Stimulated activated naive B cell treated with anti-CD40 and anti-IgM and Interleukin-4, amounts not matched to agents 10 μg/mL and 1 μg/mL and 100 μg/mL, for 72 hours (primary cell): ENCODE results near the gene CEP192.
A peak's percentile ranks its signal among the peaks of the same experiment; 100 is the strongest.

Source experiments
- ATAC-seq, 2 donors: fragments of 150-1000 bp; cut with Tn5 transposase; replicated peaks; 2 replicates each; pipeline ENCODE4 v1.10.0; 2021; ENCODE audit warnings: moderate library complexity in 1 of 2
- DNase-seq: peaks from one replicate; pipeline ENCODE4 v3.0.0; 2021
- H3K27ac Mint-ChIP-seq: one replicate; pipeline ENCODE4 v1.8.0; 2022; ENCODE audit warnings: mild to moderate bottlenecking, mixed read lengths
- H3K27me3 Mint-ChIP-seq, 2 donors: one replicate each; pipeline ENCODE4 v1.8.0; 2022; ENCODE audit warnings: mixed read lengths in 2 of 2
- H3K36me3 Mint-ChIP-seq, 2 donors: one replicate each; pipeline ENCODE4 v1.8.0; 2022; ENCODE audit warnings: mixed read lengths in 2 of 2, mild to moderate bottlenecking in 1 of 2
- H3K4me1 Mint-ChIP-seq, 2 donors: one replicate each; pipeline ENCODE4 v1.8.0; 2022; ENCODE audit warnings: mixed read lengths in 2 of 2, mild to moderate bottlenecking in 1 of 2
- H3K4me3 Mint-ChIP-seq, 2 donors: one replicate each; pipeline ENCODE4 v1.8.0; 2022; ENCODE audit warnings: mild to moderate bottlenecking in 2 of 2, mixed read lengths in 2 of 2, moderate library complexity in 1 of 2
- H3K9me3 Mint-ChIP-seq, 2 donors: one replicate each; pipeline ENCODE4 v1.8.0; 2022; ENCODE audit warnings: mixed read lengths in 2 of 2, mild to moderate bottlenecking in 1 of 2

The CEP192 gene

DNA sequence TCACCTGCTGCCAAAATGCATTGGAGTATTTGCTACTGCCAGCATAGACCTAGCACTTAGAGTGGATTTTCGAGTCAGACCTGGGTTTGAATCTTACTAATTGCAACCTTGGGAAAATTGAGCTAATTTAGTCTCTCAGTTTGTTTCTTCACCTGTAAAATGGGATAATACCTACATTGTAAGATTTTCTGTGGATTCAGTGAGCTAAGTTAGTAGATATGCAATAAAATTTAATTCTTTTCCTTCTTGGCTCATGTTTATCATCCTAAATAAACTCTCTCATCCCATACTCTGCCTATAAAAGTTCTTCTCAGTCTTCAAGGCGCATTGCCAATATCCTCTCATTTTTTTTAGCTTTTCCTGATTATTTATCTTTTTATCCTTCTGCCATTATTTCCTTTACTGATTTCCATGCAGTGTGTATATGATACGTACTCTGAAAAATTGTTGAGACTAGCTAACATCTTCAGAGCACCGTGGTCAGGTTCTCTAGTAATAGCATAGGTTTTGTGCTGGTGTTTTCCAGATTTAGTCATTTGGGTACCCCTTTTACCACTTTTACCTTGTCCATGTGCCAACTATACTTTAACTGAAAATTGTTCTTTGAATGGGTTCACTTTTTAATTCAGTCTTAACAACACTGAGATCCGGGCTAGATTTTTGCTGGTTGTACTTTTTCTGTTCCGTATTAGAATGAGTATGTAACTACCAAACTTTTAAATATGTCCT lies 7.3 kb downstream of the CEP192 start:
- Mint-ChIP-seq H3K4me3 (peak overlapping the region in 1 of 2 donors; percentile 4), H3K27me3 (no peaks in the 10 kb centered on the region), H3K9me3 (no peaks in the 10 kb centered on the region), H3K27ac (no peak overlapping the region), H3K36me3 (no peaks in the 10 kb centered on the region), H3K4me1 (peaks cover 7 to 13% of the 10 kb centered on the region in 2 donors)
- DNase-seq = no peak
- peak; percentile 69 to 91 for ATAC-seq

DNA sequence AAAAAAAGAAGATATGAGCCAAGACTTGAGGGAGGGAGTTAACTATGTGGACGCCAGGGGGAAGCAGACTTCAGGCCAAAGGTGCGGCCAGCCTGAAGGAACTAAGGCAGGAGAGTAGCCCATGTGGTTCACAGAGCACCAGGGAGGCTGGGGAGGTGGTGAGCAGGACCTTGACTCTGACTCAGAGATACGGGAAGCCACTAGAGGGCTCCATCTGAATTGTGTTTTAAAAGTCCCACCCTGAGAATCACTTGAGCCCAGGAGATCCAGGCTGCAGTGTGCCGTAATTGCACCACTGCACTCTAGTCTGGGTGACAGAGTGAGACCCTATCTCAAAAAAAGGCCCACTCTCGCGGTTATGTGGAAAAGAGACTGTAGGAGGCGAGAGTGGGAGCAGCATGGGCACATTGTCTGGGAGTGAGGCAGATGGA lies 12.3 kb downstream of the CEP192 start:
- Mint-ChIP-seq H3K36me3 (peaks cover 0 to 13% of the 10 kb centered on the region in 2 donors), H3K4me1 (peaks cover 5 to 18% of the 10 kb centered on the region in 2 donors), H3K27me3 (no peaks in the 10 kb centered on the region), H3K27ac (no peak overlapping the region), H3K9me3 (no peaks in the 10 kb centered on the region), H3K4me3 (no peak overlapping the region)
- DNase-seq (no peak), ATAC-seq (peak; percentile 66 to 76)

GRCh38 chr18:13004396-13004795 lies 13.2 kb downstream of the CEP192 start:
- Mint-ChIP-seq H3K36me3 (peaks cover 5 to 18% of the 10 kb centered on the region in 2 donors), H3K27me3 (no peaks in the 10 kb centered on the region), H3K9me3 (no peaks in the 10 kb centered on the region), H3K4me1 (peaks cover 2 to 14% of the 10 kb centered on the region in 2 donors), H3K4me3 (no peak overlapping the region), H3K27ac (no peak overlapping the region)
- ATAC-seq (no peak), DNase-seq (no peak)

GRCh38 chr18:13005289-13005688 lies 14.1 kb downstream of the CEP192 start:
- DNase-seq (no peak), ATAC-seq (no peak)
- Mint-ChIP-seq H3K36me3 (peaks cover 9 to 23% of the 10 kb centered on the region in 2 donors), H3K27me3 (no peaks in the 10 kb centered on the region), H3K9me3 (no peaks in the 10 kb centered on the region), H3K4me3 (no peak overlapping the region), H3K4me1 (peaks cover 2 to 14% of the 10 kb centered on the region in 2 donors), H3K27ac (no peak overlapping the region)

GRCh38 chr18:13006531-13007247 lies 15.5 kb downstream of the CEP192 start:
- H3K27ac Mint-ChIP-seq = peak overlapping the region; percentile 42
- peaks cover 10 to 23% of the 10 kb centered on the region in 2 donors for H3K36me3 Mint-ChIP-seq
- ATAC-seq (no peak), DNase-seq (no peak)
- no peaks in the 10 kb centered on the region for H3K9me3 Mint-ChIP-seq
- H3K4me3 Mint-ChIP-seq = no peak overlapping the region
- H3K27me3 Mint-ChIP-seq = no peaks in the 10 kb centered on the region
- peaks cover 2 to 14% of the 10 kb centered on the region in 2 donors for H3K4me1 Mint-ChIP-seq

- H3K9me3 Mint-ChIP-seq = no peaks in the 10 kb centered on the region
- H3K36me3 Mint-ChIP-seq = peaks cover 13 to 26% of the 10 kb centered on the region in 2 donors
- H3K4me1 Mint-ChIP-seq = peaks cover 2 to 14% of the 10 kb centered on the region in 2 donors
- peak overlapping the region; percentile 42 for H3K27ac Mint-ChIP-seq
- DNase-seq (no peak), ATAC-seq (no peak)
- no peaks in the 10 kb centered on the region for H3K27me3 Mint-ChIP-seq
- no peak overlapping the region for H3K4me3 Mint-ChIP-seq
Observed at GRCh38 chr18:13007248-13007560, 16.0 kb downstream of the CEP192 start.

DNA sequence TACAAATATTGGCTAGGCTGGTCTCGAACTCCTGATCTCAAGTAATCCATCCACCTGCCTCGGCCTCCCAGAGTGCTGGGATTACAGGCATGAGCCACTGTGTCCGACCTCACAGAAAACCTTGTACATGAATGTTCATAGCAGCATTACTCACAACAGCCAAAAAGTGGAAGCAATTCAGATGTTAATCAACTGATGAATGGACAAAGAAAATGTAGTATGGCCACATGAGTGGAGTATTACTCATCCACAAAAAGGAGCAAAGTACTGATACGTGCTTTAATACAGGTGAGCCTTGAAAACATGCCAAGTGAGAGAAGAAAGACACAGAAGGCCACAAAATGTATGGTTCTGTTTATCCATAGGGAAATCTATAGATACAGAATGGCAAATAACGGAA lies 20.6 kb downstream of the CEP192 start:
- Mint-ChIP-seq H3K27me3 (no peaks in the 10 kb centered on the region), H3K4me1 (peaks cover 0 to 9% of the 10 kb centered on the region in 2 donors), H3K4me3 (no peak overlapping the region), H3K36me3 (peaks cover 33 to 46% of the 10 kb centered on the region in 2 donors), H3K27ac (no peak overlapping the region), H3K9me3 (no peaks in the 10 kb centered on the region)
- ATAC-seq = no peak
- DNase-seq = no peak

GRCh38 chr18:13014232-13014631 lies 23.1 kb downstream of the CEP192 start:
- Mint-ChIP-seq H3K36me3 (peaks cover 30 to 55% of the 10 kb centered on the region in 2 donors), H3K27ac (no peak overlapping the region), H3K4me3 (no peak overlapping the region), H3K9me3 (no peaks in the 10 kb centered on the region), H3K4me1 (no peaks in the 10 kb centered on the region), H3K27me3 (no peaks in the 10 kb centered on the region)
- DNase-seq (no peak), ATAC-seq (no peak)

- Mint-ChIP-seq H3K36me3 (peaks cover 26 to 49% of the 10 kb centered on the region in 2 donors), H3K4me3 (no peak overlapping the region), H3K27ac (no peak overlapping the region)
Observed at GRCh38 chr18:13014818-13015217, 23.7 kb downstream of the CEP192 start.

DNA sequence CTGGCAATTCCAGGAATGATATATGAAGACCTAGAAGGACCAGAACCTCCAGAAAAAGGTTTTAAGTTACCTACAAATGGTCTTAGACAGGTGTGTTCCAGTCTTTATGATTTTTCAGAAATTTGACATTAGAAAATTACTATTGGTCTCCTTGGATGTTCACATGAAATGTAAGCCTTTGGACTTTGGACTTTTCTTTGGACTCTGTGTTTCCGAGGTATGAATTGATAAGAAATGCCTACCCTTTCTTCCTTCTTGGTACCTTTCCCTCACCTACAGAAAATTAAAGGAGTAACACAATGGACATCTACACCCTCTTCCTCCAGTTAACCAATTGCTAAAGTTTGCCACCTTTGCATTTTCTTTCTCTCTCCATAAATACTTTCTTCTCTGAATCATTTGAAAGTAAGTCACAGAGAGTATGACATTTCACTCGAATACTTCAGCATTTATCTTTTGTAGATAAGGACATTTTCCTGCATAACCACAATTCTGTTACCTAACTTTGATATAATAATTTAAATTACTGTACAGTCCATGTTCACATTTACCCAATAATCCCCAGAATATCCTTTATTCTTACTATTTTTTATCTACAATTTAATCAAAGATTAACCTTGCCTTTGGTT lies 26.2 kb downstream of the CEP192 start:
- Mint-ChIP-seq H3K4me3 (no peak overlapping the region), H3K36me3 (peaks cover 39 to 66% of the 10 kb centered on the region in 2 donors), H3K27ac (peak overlapping the region; percentile 63), H3K4me1 (peaks cover 0 to 2% of the 10 kb centered on the region in 2 donors), H3K27me3 (no peaks in the 10 kb centered on the region), H3K9me3 (no peaks in the 10 kb centered on the region)
- ATAC-seq (no peak), DNase-seq (no peak)

More at GRCh38 chr18:13014818-13015217, 23.7 kb downstream of the CEP192 start:
- Mint-ChIP-seq H3K27me3 (no peaks in the 10 kb centered on the region), H3K4me1 (no peaks in the 10 kb centered on the region), H3K9me3 (no peaks in the 10 kb centered on the region)
- DNase-seq (no peak), ATAC-seq (no peak)

DNA sequence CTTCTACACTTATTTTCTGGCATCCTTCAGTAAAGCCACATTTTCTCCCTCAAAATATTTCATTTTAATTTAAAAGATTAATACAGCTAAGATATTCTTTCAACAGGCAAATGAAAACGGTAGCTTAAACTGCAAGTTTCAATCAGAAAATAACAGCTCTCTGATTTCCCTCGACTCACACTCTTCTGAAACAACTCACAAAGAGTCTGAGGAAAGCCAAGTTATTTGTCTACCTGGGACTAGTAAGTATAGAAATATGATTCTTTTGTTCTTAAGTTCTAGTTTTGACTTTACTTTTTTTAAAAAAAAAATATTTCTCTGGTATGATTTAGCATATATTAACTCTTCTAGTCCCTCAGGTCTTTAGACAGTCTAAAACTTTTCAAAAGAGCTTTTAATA lies 27.2 kb downstream of the CEP192 start:
- no peak for DNase-seq
- H3K4me1 Mint-ChIP-seq = peaks cover 0 to 2% of the 10 kb centered on the region in 2 donors
- H3K27me3 Mint-ChIP-seq = no peaks in the 10 kb centered on the region
- no peak for ATAC-seq
- H3K27ac Mint-ChIP-seq = no peak overlapping the region
- H3K4me3 Mint-ChIP-seq = no peak overlapping the region
- H3K36me3 Mint-ChIP-seq = peaks cover 42 to 69% of the 10 kb centered on the region in 2 donors
- no peaks in the 10 kb centered on the region for H3K9me3 Mint-ChIP-seq

GRCh38 chr18:13019301-13019700 lies 28.1 kb downstream of the CEP192 start:
- Mint-ChIP-seq H3K4me1 (peaks cover 0 to 2% of the 10 kb centered on the region in 2 donors), H3K36me3 (peaks cover 46 to 70% of the 10 kb centered on the region in 2 donors), H3K9me3 (no peaks in the 10 kb centered on the region), H3K27me3 (no peaks in the 10 kb centered on the region), H3K27ac (no peak overlapping the region), H3K4me3 (no peak overlapping the region)
- ATAC-seq (no peak), DNase-seq (no peak)

- ATAC-seq = no peak
- Mint-ChIP-seq H3K4me1 (peaks cover 0 to 3% of the 10 kb centered on the region in 2 donors), H3K27me3 (no peaks in the 10 kb centered on the region), H3K27ac (no peak overlapping the region), H3K9me3 (no peaks in the 10 kb centered on the region), H3K4me3 (no peak overlapping the region), H3K36me3 (peaks cover 50 to 59% of the 10 kb centered on the region in 2 donors)
- DNase-seq = no peak
Observed at GRCh38 chr18:13022644-13023043, 31.5 kb downstream of the CEP192 start.

- H3K4me3 Mint-ChIP-seq = no peak overlapping the region
- H3K9me3 Mint-ChIP-seq = no peaks in the 10 kb centered on the region
- DNase-seq (no peak), ATAC-seq (no peak)
- H3K27ac Mint-ChIP-seq = no peak overlapping the region
- H3K27me3 Mint-ChIP-seq = no peaks in the 10 kb centered on the region
- peaks cover 43 to 61% of the 10 kb centered on the region in 2 donors for H3K36me3 Mint-ChIP-seq
- H3K4me1 Mint-ChIP-seq = peaks cover 0 to 3% of the 10 kb centered on the region in 2 donors
Observed at GRCh38 chr18:13025233-13025632, 34.1 kb downstream of the CEP192 start.
